Lower lobe of right lung (tissue), 2 donors: ENCODE data around the gene ABHD12B. TPM values are rescaled to one million over a fixed set of nuclear protein-coding genes. Genes with fewer than 3 reads are reported as not detected.

Experiments used
- ATAC-seq, 2 donors: fragments of 200-7000 bp; cut with Tn5 transposase; one replicate each; pipeline ENCODE4 v1.9.1; 2020 to 2022; ENCODE audit warnings: mild to moderate bottlenecking in 2 of 2, moderate library complexity in 2 of 2
- DNase-seq: peaks from one replicate; pipeline ENCODE4 v3.0.0-alpha.2; 2020
- H3K27ac ChIP-seq: fragments of 200-600 bp; one replicate; pipeline ENCODE4 v1.8.0; 2022
- H3K27me3 ChIP-seq: fragments of 200-600 bp; one replicate; pipeline ENCODE4 v1.8.0; 2022; ENCODE audit warnings: low read depth
- H3K36me3 ChIP-seq: fragments of 200-600 bp; one replicate; pipeline ENCODE4 v1.8.0; 2022; ENCODE audit warnings: mild to moderate bottlenecking
- H3K4me1 ChIP-seq: fragments of 200-600 bp; one replicate; pipeline ENCODE4 v1.8.0; 2022
- H3K4me3 ChIP-seq: fragments of 200-600 bp; one replicate; pipeline ENCODE4 v1.8.0; 2022; ENCODE audit warnings: mild to moderate bottlenecking
- H3K9me3 ChIP-seq: fragments of 200-600 bp; one replicate; pipeline ENCODE4 v1.8.0; 2022
- CTCF ChIP-seq: fragments of 200-600 bp; IDR thresholded peaks from one replicate; pipeline ENCODE4 v1.8.0; 2022; ENCODE audit warnings: antibody characterized with exemption, mild to moderate bottlenecking
- intact Hi-C: fragments of 100-400 bp; cut with DNase I; formaldehyde crosslinking; loops from one replicate; pipeline ENCODE4 v1.11.0; 2022
- total RNA-seq: library from RNA; stranded (reverse); fragmentation: NEBNext Ultra II Directional; extraction: Animal tissue kit (Norgen Biotek cat#: 25700); gene quantifications from one replicate; pipeline ENCODE4 v1.2.1, GENCODE V29; 2021
- donor health status: DM: no; HTN: yes; CAD: no; lungs with severe emphysema.

The ABHD12B gene
- total RNA-seq, 1 donor from 2014 or later: not detected

GRCh38 chr14:50944647-50945413 lies 73.0 kb downstream of the ABHD12B start:
- ATAC-seq (peak; percentile 76 to 77), DNase-seq (peak; percentile 72)
- Histone ChIP-seq H3K27ac (peak overlapping the region; percentile 88), H3K4me3 (peak overlapping the region; percentile 74), H3K27me3 (no peaks in the 10 kb centered on the region), H3K36me3 (no peaks in the 10 kb centered on the region), H3K9me3 (no peaks in the 10 kb centered on the region), H3K4me1 (no peaks in the 10 kb centered on the region)
- no peak for TF ChIP-seq CTCF
- intact Hi-C loops: no loop called here

GRCh38 chr14:50946234-50946935 lies 74.5 kb downstream of the ABHD12B start:
- H3K27ac ChIP-seq: no peak overlapping the region
- no peaks in the 10 kb centered on the region for H3K27me3 ChIP-seq
- DNase-seq (no peak), ATAC-seq (no peak)
- no peaks in the 10 kb centered on the region for H3K9me3 ChIP-seq
- intact Hi-C loops: no loop called here
- H3K36me3 ChIP-seq: no peaks in the 10 kb centered on the region
- no peaks in the 10 kb centered on the region for H3K4me1 ChIP-seq
- TF ChIP-seq CTCF: no peak
- H3K4me3 ChIP-seq: no peak overlapping the region

GRCh38 chr14:50947446-50947845 lies 75.6 kb downstream of the ABHD12B start:
- Histone ChIP-seq H3K9me3 (no peaks in the 10 kb centered on the region), H3K27me3 (no peaks in the 10 kb centered on the region), H3K36me3 (no peaks in the 10 kb centered on the region), H3K4me3 (no peak overlapping the region), H3K4me1 (no peaks in the 10 kb centered on the region), H3K27ac (no peak overlapping the region)
- no peak for DNase-seq
- no peak for ATAC-seq
- TF ChIP-seq CTCF: no peak
- intact Hi-C loops: no loop called here

- H3K4me1 ChIP-seq: no peaks in the 10 kb centered on the region
- H3K27ac ChIP-seq: no peak overlapping the region
- no peaks in the 10 kb centered on the region for H3K9me3 ChIP-seq
- no peaks in the 10 kb centered on the region for H3K27me3 ChIP-seq
- DNase-seq (no peak), ATAC-seq (no peak)
- no peaks in the 10 kb centered on the region for H3K36me3 ChIP-seq
- intact Hi-C loops: no loop called here
- H3K4me3 ChIP-seq: no peak overlapping the region
- no peak for TF ChIP-seq CTCF
Observed at GRCh38 chr14:50948205-50948604, 76.4 kb downstream of the ABHD12B start.

GRCh38 chr14:50951032-50951431 lies 79.2 kb downstream of the ABHD12B start:
- H3K4me3 ChIP-seq: no peak overlapping the region
- DNase-seq: no peak
- no peaks in the 10 kb centered on the region for H3K4me1 ChIP-seq
- H3K9me3 ChIP-seq: no peaks in the 10 kb centered on the region
- H3K27me3 ChIP-seq: no peaks in the 10 kb centered on the region
- no peak for TF ChIP-seq CTCF
- no peaks in the 10 kb centered on the region for H3K36me3 ChIP-seq
- ATAC-seq: no peak
- no peak overlapping the region for H3K27ac ChIP-seq
- intact Hi-C loops: no loop called here
